ENCODE data around the gene PIGU. TPM values are rescaled to one million over a fixed set of nuclear protein-coding genes. Genes with fewer than 3 reads are reported as not detected.
A peak's percentile ranks its signal among the peaks of the same experiment; 100 is the strongest.

Gene PIGU
- total and polyA plus RNA-seq, 2 of the 13 experiments (the other 11 are each of a cell fraction or from before 2014, with no cell fraction given): 45.5 to 231 TPM

DNA sequence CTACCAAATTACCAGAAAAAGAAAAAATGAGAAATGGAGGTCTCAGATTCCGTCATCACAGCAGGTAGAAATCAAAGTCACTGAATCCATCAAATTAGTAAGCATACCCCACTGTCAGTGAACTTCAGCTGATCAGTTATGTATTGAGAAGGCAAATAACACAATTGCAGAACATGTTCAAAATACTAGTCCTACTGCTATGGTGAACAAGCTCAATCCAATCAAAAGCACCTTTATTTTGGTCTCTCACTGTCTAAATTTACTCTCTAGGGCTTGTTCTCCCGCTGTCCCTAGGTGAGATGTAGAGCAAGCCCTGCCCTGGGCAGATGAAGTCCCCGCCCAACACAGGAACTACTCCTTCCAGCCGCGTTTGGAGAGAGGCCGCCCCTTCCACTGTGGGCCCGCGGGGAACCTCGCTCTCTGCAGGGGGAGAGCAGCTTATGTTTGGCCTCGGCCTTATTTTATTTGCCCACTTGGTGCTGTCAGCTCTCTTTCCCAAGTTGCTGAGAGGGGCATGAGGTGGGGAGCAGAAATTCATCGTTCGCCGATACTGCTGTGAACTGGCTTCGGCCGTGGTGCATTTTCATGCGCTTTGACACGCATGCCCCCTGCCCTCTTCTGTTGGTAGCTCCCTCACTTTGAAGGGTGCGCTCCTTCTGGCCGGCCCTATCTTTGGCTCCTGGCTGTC, 132.6 kb downstream of the PIGU start (continued):
- TF ChIP-seq ZNF225 (CRISPR knock-in tag; IDR thresholded peaks at IDR 0.05): 0 out of 2 replicates have a peak, but pooled peaks have one; percentile 27

DNA sequence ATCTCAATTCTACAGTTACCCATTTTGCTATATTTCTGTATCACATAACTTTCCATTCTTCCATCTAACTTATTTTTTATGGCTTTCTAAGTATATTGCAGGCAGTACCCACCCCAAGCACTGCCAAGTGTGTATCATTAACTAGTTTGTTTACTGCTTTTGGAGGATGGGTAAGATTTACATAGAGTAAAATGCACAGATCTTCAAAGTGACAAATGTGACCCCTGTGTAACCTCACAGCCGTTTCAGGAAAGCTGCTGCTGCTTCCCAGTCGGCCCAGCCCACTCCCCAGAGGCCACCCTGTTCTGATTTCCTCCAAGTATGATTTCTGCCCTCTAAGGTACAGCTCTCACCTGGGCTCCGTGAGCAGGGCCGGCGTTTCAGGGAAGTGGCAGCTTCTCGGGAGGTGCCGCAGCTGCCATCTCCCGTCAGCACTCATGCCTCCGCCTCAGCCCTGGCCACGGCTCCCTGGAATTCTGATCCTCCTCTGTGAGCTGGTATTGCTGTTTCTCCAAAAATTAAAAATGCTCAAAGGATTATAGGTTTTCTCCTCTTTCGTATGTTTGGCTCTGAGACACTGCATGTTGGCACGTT, 133.3 kb downstream of the PIGU start:
- POLR2A ChIA-PET: interaction anchor here (1.0 kb wide), 1 partner anchor 160 kb away, joined by 3 read pairs; no protein-coding TSS in a partner anchor
- no TSS peak for BruUV-seq (replicated peaks)
- Histone ChIP-seq H3K4me1 (ENCODE audit: insufficient read depth, low read length) (peaks cover 19% of the 10 kb centered on the region), H3K4me3 (replicated peaks in 1 of 3; ENCODE audit: insufficient read depth in 1 of 3, low read depth in 2 of 3, low read length in 3 of 3) (no peak overlapping the region), H3K27me3 (ENCODE audit: control insufficient read depth in 1 of 2, insufficient read depth in 2 of 2, low read length in 2 of 2) (no peaks in the 10 kb centered on the region), H3K27ac (ENCODE audit: extremely low read length, insufficient read depth, low read length) (no peak overlapping the region), H3K79me2 (ENCODE audit: insufficient read depth, low read length) (no peaks in the 10 kb centered on the region), H4K20me1 (ENCODE audit: insufficient read depth, low read length) (no peaks in the 10 kb centered on the region), H3K36me3 (replicated peaks in 1 of 2; ENCODE audit: control insufficient read depth in 1 of 2, insufficient read depth in 2 of 2, low read length in 2 of 2) (peaks cover 18 to 38% of the 10 kb centered on the region in 2 experiments), H3K9ac (ENCODE audit: insufficient read depth, low read depth, low read length) (no peak overlapping the region), H3K9me3 (ENCODE audit: low read length) (no peaks in the 10 kb centered on the region), H2AFZ (ENCODE audit: low read length) (no peak overlapping the region), H3K4me2 (ENCODE audit: low read depth, low read length) (no peak overlapping the region)
- 74% methylated on average over 12 of the region's 12 CpGs for WGBS (ENCODE audit: low lambda C conversion rate)
- DNase-seq (ENCODE audit: low spot score): no peak
- in situ Hi-C loops (cut with HindIII; ENCODE audit: extremely low pct_ligation_motif_present, low pct_unique_long_range_greater_than_20kb) (no loop called here), intact Hi-C loops (cut with micrococcal nuclease; ENCODE audit: unreplicated experiment) (no loop called here)
- CTCF ChIA-PET (ENCODE audit: low intra/inter-chr PET ratio, low total read pairs): no interaction called here
- no peak; the same call in 2 of the 3 replicates for ATAC-seq
- no peak for FAIRE-seq
- TF ChIP-seq, protein P1, sequence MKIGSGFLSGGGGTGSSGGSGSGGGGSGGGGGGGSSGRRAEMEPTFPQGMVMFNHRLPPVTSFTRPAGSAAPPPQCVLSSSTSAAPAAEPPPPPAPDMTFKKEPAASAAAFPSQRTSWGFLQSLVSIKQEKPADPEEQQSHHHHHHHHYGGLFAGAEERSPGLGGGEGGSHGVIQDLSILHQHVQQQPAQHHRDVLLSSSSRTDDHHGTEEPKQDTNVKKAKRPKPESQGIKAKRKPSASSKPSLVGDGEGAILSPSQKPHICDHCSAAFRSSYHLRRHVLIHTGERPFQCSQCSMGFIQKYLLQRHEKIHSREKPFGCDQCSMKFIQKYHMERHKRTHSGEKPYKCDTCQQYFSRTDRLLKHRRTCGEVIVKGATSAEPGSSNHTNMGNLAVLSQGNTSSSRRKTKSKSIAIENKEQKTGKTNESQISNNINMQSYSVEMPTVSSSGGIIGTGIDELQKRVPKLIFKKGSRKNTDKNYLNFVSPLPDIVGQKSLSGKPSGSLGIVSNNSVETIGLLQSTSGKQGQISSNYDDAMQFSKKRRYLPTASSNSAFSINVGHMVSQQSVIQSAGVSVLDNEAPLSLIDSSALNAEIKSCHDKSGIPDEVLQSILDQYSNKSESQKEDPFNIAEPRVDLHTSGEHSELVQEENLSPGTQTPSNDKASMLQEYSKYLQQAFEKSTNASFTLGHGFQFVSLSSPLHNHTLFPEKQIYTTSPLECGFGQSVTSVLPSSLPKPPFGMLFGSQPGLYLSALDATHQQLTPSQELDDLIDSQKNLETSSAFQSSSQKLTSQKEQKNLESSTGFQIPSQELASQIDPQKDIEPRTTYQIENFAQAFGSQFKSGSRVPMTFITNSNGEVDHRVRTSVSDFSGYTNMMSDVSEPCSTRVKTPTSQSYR (CRISPR knock-in tag; IDR thresholded peaks at IDR 0.05; ENCODE audit: borderline replicate concordance): peak; percentile 22; the same call in 1 of the 2 replicates
- TF ChIP-seq NRL (CRISPR knock-in tag; IDR thresholded peaks at IDR 0.05; ENCODE audit: borderline replicate concordance): 0 out of 2 replicates have a peak, but pooled peaks have one; percentile 22
- TF ChIP-seq TMF1 (CRISPR knock-in tag; IDR thresholded peaks at IDR 0.05; ENCODE audit: low read depth): no peak
- no peak for TF ChIP-seq ATF1 (CRISPR knock-in tag; IDR thresholded peaks at IDR 0.05)
- peak; percentile 45; the same call in 1 of the 2 replicates for TF ChIP-seq NCOA2 (CRISPR knock-in tag; IDR thresholded peaks at IDR 0.05)
- peak; percentile 22; the same call in 1 of the 2 replicates for TF ChIP-seq NR2F6 (IDR thresholded peaks at IDR 0.05)
- TF ChIP-seq NR2F6 (CRISPR knock-in tag; IDR thresholded peaks at IDR 0.05): no peak
- TF ChIP-seq TCF7 (IDR thresholded peaks at IDR 0.05; ENCODE audit: low read depth): 0 out of 2 replicates have a peak, but pooled peaks have one; percentile 18
- peak; percentile 28; the same call in 1 of the 2 replicates for TF ChIP-seq ZNF768 (CRISPR knock-in tag; IDR thresholded peaks at IDR 0.05)
- TF ChIP-seq SAP130 (CRISPR knock-in tag; IDR thresholded peaks at IDR 0.05; ENCODE audit: low read depth): peak; percentile 20; the same call in 1 of the 2 replicates
- no peak for TF ChIP-seq FOXP1 (IDR thresholded peaks at IDR 0.05)
- TF ChIP-seq FOXP1 (CRISPR knock-in tag; IDR thresholded peaks at IDR 0.05): peak; percentile 60
- 0 out of 2 replicates have a peak, but pooled peaks have one; percentile 26 for TF ChIP-seq PAXIP1 (CRISPR knock-in tag; conservative IDR thresholded peaks at IDR 0.05)
